ENCODE results near the gene LRG1.

LRG1 gene

GRCh38 chr19:4519172-4519496 is 20.7 kb downstream of the LRG1 start:
- Histone ChIP-seq H3K9me2 (replicated peaks; ENCODE audit: insufficient read depth, low read length) (no peaks in the 10 kb centered on the region), H3K9ac (ENCODE audit: low read length) (no peak overlapping the region), H3K9me3 (ENCODE audit: insufficient read depth, low read length) (no peaks in the 10 kb centered on the region), H3K79me2 (ENCODE audit: insufficient read depth, low read length) (no peaks in the 10 kb centered on the region), H3K27me3 (ENCODE audit: low read length) (no peaks in the 10 kb centered on the region), H3F3A (ENCODE audit: insufficient read depth) (no peaks in the 10 kb centered on the region), H3K36me3 (ENCODE audit: low read length) (no peaks in the 10 kb centered on the region), H3K4me2 (ENCODE audit: low read depth, low read length, poor library complexity, severe bottlenecking) (no peak overlapping the region), H3K4me3 (ENCODE audit: insufficient read depth, low read length, poor library complexity, severe bottlenecking) (no peak overlapping the region), H3K27ac (ENCODE audit: low read depth, low read length) (no peak overlapping the region), H4K20me1 (ENCODE audit: low read depth, low read length) (no peaks in the 10 kb centered on the region), H2AFZ (ENCODE audit: low read depth, low read length, severe bottlenecking) (no peak overlapping the region)
- TF ChIP-seq EZH2phosphoT487 (conservative IDR thresholded peaks at IDR 0.05; ENCODE audit: low read length), result no peak
- no peak for TF ChIP-seq CTCF (IDR thresholded peaks at IDR 0.05; ENCODE audit: insufficient read depth, low read length, poor library complexity, severe bottlenecking)

GRCh38 chr19:4518345-4519171 is 21.3 kb downstream of the LRG1 start, which contains the start of gene PLIN4:
Gene PLIN4, minus strand, starts transcription at chr19:4518486. Its CDS starts 214 bp downstream, at chr19:4518272.
- H3K4me2 ChIP-seq (ENCODE audit: low read depth, low read length, poor library complexity, severe bottlenecking), result no peak within 1 kb of the TSS
- H3K27ac ChIP-seq (ENCODE audit: low read depth, low read length), result no peak within 1 kb of the TSS
- H3K9me2 ChIP-seq (replicated peaks; ENCODE audit: insufficient read depth, low read length), result no peaks in the 10 kb centered on the region
- H3K4me3 ChIP-seq (ENCODE audit: insufficient read depth, low read length, poor library complexity, severe bottlenecking), result no peak within 1 kb of the TSS
- no peaks in the 10 kb centered on the region for H3K36me3 ChIP-seq (ENCODE audit: low read length)
- H3K79me2 ChIP-seq (ENCODE audit: insufficient read depth, low read length), result no peaks in the 10 kb centered on the region
- H3K9me3 ChIP-seq (ENCODE audit: insufficient read depth, low read length), result no peaks in the 10 kb centered on the region
- H3K27me3 ChIP-seq (ENCODE audit: low read length), result no peaks in the 10 kb centered on the region
- H3F3A ChIP-seq (ENCODE audit: insufficient read depth), result no peaks in the 10 kb centered on the region
- no peaks in the 10 kb centered on the region for H4K20me1 ChIP-seq (ENCODE audit: low read depth, low read length)
- H2AFZ ChIP-seq (ENCODE audit: low read depth, low read length, severe bottlenecking), result no peak within 1 kb of the TSS
- H3K9ac ChIP-seq (ENCODE audit: low read length), result no peak within 1 kb of the TSS
- TF ChIP-seq EZH2phosphoT487 (conservative IDR thresholded peaks at IDR 0.05; ENCODE audit: low read length) (no peak), CTCF (IDR thresholded peaks at IDR 0.05; ENCODE audit: insufficient read depth, low read length, poor library complexity, severe bottlenecking) (no peak)

GRCh38 chr19:4517451-4518057 is 22.3 kb downstream of the LRG1 start:
- no peaks in the 10 kb centered on the region for H3K79me2 ChIP-seq (ENCODE audit: insufficient read depth, low read length)
- no peak overlapping the region for H3K9ac ChIP-seq (ENCODE audit: low read length)
- no peaks in the 10 kb centered on the region for H3F3A ChIP-seq (ENCODE audit: insufficient read depth)
- no peak overlapping the region for H3K27ac ChIP-seq (ENCODE audit: low read depth, low read length)
- no peaks in the 10 kb centered on the region for H3K9me3 ChIP-seq (ENCODE audit: insufficient read depth, low read length)
- no peaks in the 10 kb centered on the region for H3K36me3 ChIP-seq (ENCODE audit: low read length)
- H4K20me1 ChIP-seq (ENCODE audit: low read depth, low read length), result no peaks in the 10 kb centered on the region
- TF ChIP-seq CTCF (IDR thresholded peaks at IDR 0.05; ENCODE audit: insufficient read depth, low read length, poor library complexity, severe bottlenecking), result no peak
- no peak for TF ChIP-seq EZH2phosphoT487 (conservative IDR thresholded peaks at IDR 0.05; ENCODE audit: low read length)
- no peaks in the 10 kb centered on the region for H3K9me2 ChIP-seq (replicated peaks; ENCODE audit: insufficient read depth, low read length)
- no peak overlapping the region for H2AFZ ChIP-seq (ENCODE audit: low read depth, low read length, severe bottlenecking)
- no peaks in the 10 kb centered on the region for H3K27me3 ChIP-seq (ENCODE audit: low read length)
- no peak overlapping the region for H3K4me3 ChIP-seq (ENCODE audit: insufficient read depth, low read length, poor library complexity, severe bottlenecking)
- H3K4me2 ChIP-seq (ENCODE audit: low read depth, low read length, poor library complexity, severe bottlenecking), result no peak overlapping the region
